ENCODE measurements around the gene DNTT. TPM values are rescaled to one million over a fixed set of nuclear protein-coding genes. Genes with fewer than 3 reads are reported as not detected.

DNTT gene
- total and polyA plus RNA-seq, 4 donors = not detected

GRCh38 chr10:96317067-96317833 is 13.0 kb downstream of the DNTT start:
- ATAC-seq (ENCODE audit: insufficient read depth, low FRiP score) (no peak), DNase-seq (no peak)
- Histone ChIP-seq H3K27me3 (ENCODE audit: control insufficient read depth in 3 of 3, insufficient read depth in 3 of 3, low read length in 2 of 3) (peaks cover 0 to 6% (median 3%) of the 10 kb centered on the region in 3 donors), H3K36me3 (ENCODE audit: control insufficient read depth in 4 of 4, insufficient read depth in 4 of 4, low read length in 4 of 4) (no peaks in the 10 kb centered on the region), H3K9me3 (ENCODE audit: control insufficient read depth in 4 of 4, insufficient read depth in 3 of 4, low read length in 3 of 4) (no peaks in the 10 kb centered on the region), H3K4me1 (ENCODE audit: control insufficient read depth in 5 of 5, insufficient read depth in 5 of 5, low read length in 5 of 5) (no peaks in the 10 kb centered on the region), H3K9ac (ENCODE audit: insufficient read depth in 1 of 2, low read length in 2 of 2) (no peak overlapping the region), H3K4me3 (no peak overlapping the region), H3K27ac (ENCODE audit: low read depth in 1 of 2, low read length in 1 of 2) (no peak overlapping the region)
- WGBS, 2 donors = 79 to 81% methylated on average over 4 of the region's 4 CpGs
- no peak for TF ChIP-seq CTCF (IDR thresholded peaks at IDR 0.05; ENCODE audit: control extremely low read depth, extremely low read depth)

- H3K4me1 ChIP-seq (ENCODE audit: control insufficient read depth in 5 of 5, insufficient read depth in 5 of 5, low read length in 5 of 5) = no peaks in the 10 kb centered on the region
- DNase-seq = peak in 2 of 3 donors; percentile 17 to 30
- 41 to 45% methylated on average over 3 of the region's 3 CpGs for WGBS, 2 donors
- H3K9ac ChIP-seq (ENCODE audit: insufficient read depth in 1 of 2, low read length in 2 of 2) = no peak overlapping the region
- H3K27me3 ChIP-seq (ENCODE audit: control insufficient read depth in 3 of 3, insufficient read depth in 3 of 3, low read length in 2 of 3) = peaks cover 0 to 6% (median 3%) of the 10 kb centered on the region in 3 donors
- no peak for ATAC-seq (ENCODE audit: insufficient read depth, low FRiP score)
- no peaks in the 10 kb centered on the region for H3K36me3 ChIP-seq (ENCODE audit: control insufficient read depth in 4 of 4, insufficient read depth in 4 of 4, low read length in 4 of 4)
- no peak for TF ChIP-seq CTCF (IDR thresholded peaks at IDR 0.05; ENCODE audit: control extremely low read depth, extremely low read depth)
- no peak overlapping the region for H3K4me3 ChIP-seq
- no peak overlapping the region for H3K27ac ChIP-seq (ENCODE audit: low read depth in 1 of 2, low read length in 1 of 2)
- H3K9me3 ChIP-seq (ENCODE audit: control insufficient read depth in 4 of 4, insufficient read depth in 3 of 4, low read length in 3 of 4) = peaks cover 0 to 2% (median 0%) of the 10 kb centered on the region in 4 donors
These were observed 15.7 kb downstream of the DNTT start for GRCh38 chr10:96319754-96320474.

GRCh38 chr10:96321822-96322221 is 17.6 kb downstream of the DNTT start:
- WGBS, 2 donors = 70 to 85% methylated on average over 5 of the region's 5 CpGs
- Histone ChIP-seq H3K36me3 (ENCODE audit: control insufficient read depth in 4 of 4, insufficient read depth in 4 of 4, low read length in 4 of 4) (no peaks in the 10 kb centered on the region), H3K9me3 (ENCODE audit: control insufficient read depth in 4 of 4, insufficient read depth in 3 of 4, low read length in 3 of 4) (peaks cover 0 to 2% (median 0%) of the 10 kb centered on the region in 4 donors), H3K9ac (ENCODE audit: insufficient read depth in 1 of 2, low read length in 2 of 2) (no peak overlapping the region), H3K27ac (ENCODE audit: low read depth in 1 of 2, low read length in 1 of 2) (no peak overlapping the region), H3K4me3 (no peak overlapping the region), H3K27me3 (ENCODE audit: control insufficient read depth in 3 of 3, insufficient read depth in 3 of 3, low read length in 2 of 3) (peaks cover 0 to 6% (median 0%) of the 10 kb centered on the region in 3 donors), H3K4me1 (ENCODE audit: control insufficient read depth in 5 of 5, insufficient read depth in 5 of 5, low read length in 5 of 5) (no peaks in the 10 kb centered on the region)
- no peak for DNase-seq
- no peak for ATAC-seq (ENCODE audit: insufficient read depth, low FRiP score)
- TF ChIP-seq CTCF (IDR thresholded peaks at IDR 0.05; ENCODE audit: control extremely low read depth, extremely low read depth) = no peak
